ENCODE measurements around the gene SORBS1.

The SORBS1 gene

GRCh38 chr10:95289921-95290421 is 271.2 kb downstream of the SORBS1 start:
- DNase-seq (ENCODE audit: low read depth) = no peak

- DNase-seq (ENCODE audit: low read depth) = no peak
These were observed 271.9 kb downstream of the SORBS1 start for GRCh38 chr10:95289003-95289920.

- no peak for DNase-seq (ENCODE audit: low read depth)
These were observed 272.9 kb downstream of the SORBS1 start for GRCh38 chr10:95288303-95288702.

GRCh38 chr10:95287281-95287680 is 273.9 kb downstream of the SORBS1 start:
- no peak for DNase-seq (ENCODE audit: low read depth)

- no peak for DNase-seq (ENCODE audit: low read depth)
These were observed 274.5 kb downstream of the SORBS1 start for GRCh38 chr10:95286707-95287106.

- DNase-seq (ENCODE audit: low read depth) = no peak
These were observed 275.6 kb downstream of the SORBS1 start for GRCh38 chr10:95285556-95285955.

- DNase-seq (ENCODE audit: low read depth) = no peak
These were observed 276.4 kb downstream of the SORBS1 start for GRCh38 chr10:95284807-95285206.

GRCh38 chr10:95282107-95282506 is 279.1 kb downstream of the SORBS1 start:
- DNase-seq (ENCODE audit: low read depth) = no peak

GRCh38 chr10:95281206-95281605 is 280.0 kb downstream of the SORBS1 start:
- no peak for DNase-seq (ENCODE audit: low read depth)

GRCh38 chr10:95280637-95281036 is 280.5 kb downstream of the SORBS1 start:
- DNase-seq (ENCODE audit: low read depth) = no peak

- DNase-seq (ENCODE audit: low read depth) = no peak
These were observed 281.9 kb downstream of the SORBS1 start for GRCh38 chr10:95279042-95279820.

- DNase-seq (ENCODE audit: low read depth) = no peak
These were observed 282.8 kb downstream of the SORBS1 start for GRCh38 chr10:95278061-95278988.

GRCh38 chr10:95277614-95278013 is 283.6 kb downstream of the SORBS1 start:
- no peak for DNase-seq (ENCODE audit: low read depth)

GRCh38 chr10:95277201-95277570 is 284.0 kb downstream of the SORBS1 start:
- no peak for DNase-seq (ENCODE audit: low read depth)

GRCh38 chr10:95276367-95277200 is 284.6 kb downstream of the SORBS1 start:
- no peak for DNase-seq (ENCODE audit: low read depth)

GRCh38 chr10:95275726-95276366 is 285.3 kb downstream of the SORBS1 start:
- no peak for DNase-seq (ENCODE audit: low read depth)

- DNase-seq (ENCODE audit: low read depth) = no peak
These were observed 287.5 kb downstream of the SORBS1 start for GRCh38 chr10:95273393-95274312.

- DNase-seq (ENCODE audit: low read depth) = no peak
These were observed 292.7 kb downstream of the SORBS1 start for GRCh38 chr10:95268438-95268837.

GRCh38 chr10:95267251-95267650 is 293.9 kb downstream of the SORBS1 start:
- no peak for DNase-seq (ENCODE audit: low read depth)

Measured in stimulated activated CD4-positive, alpha-beta T cell treated with anti-CD3 and anti-CD28 coated beads, Interleukin-2, amount 100 ng/mL, for 4 hours (primary cell).